ENCODE measurements around the gene ATXN1.
A peak's percentile ranks its signal among the peaks of the same experiment; 100 is the strongest.
"Not testable (repeated sequence)": the region's sequence is repeated elsewhere in the genome, so short reads cannot be mapped to it uniquely, and the experiment has no call there.

The ATXN1 gene

GRCh38 chr6:16399158-16399557 lies 362.1 kb downstream of the ATXN1 start:
- no peak for DNase-seq

- DNase-seq, result no peak
These were observed 362.7 kb downstream of the ATXN1 start for GRCh38 chr6:16398587-16398986.

GRCh38 chr6:16397623-16398022 lies 363.6 kb downstream of the ATXN1 start:
- DNase-seq, result no peak

GRCh38 chr6:16396497-16397319 lies 364.6 kb downstream of the ATXN1 start:
- DNase-seq, result no peak

- DNase-seq, result no peak
These were observed 366.6 kb downstream of the ATXN1 start for GRCh38 chr6:16394632-16395031.

GRCh38 chr6:16393326-16393725 lies 367.9 kb downstream of the ATXN1 start:
- DNase-seq, result no peak

- no peak for DNase-seq
These were observed 369.2 kb downstream of the ATXN1 start for GRCh38 chr6:16392010-16392409.

- DNase-seq, result no peak
These were observed 369.8 kb downstream of the ATXN1 start for GRCh38 chr6:16391451-16391912.

GRCh38 chr6:16390909-16391450 lies 370.3 kb downstream of the ATXN1 start:
- DNase-seq, result not testable (repeated sequence)

- DNase-seq, result no peak
These were observed 371.6 kb downstream of the ATXN1 start for GRCh38 chr6:16389642-16390041.

GRCh38 chr6:16388488-16388887 lies 372.8 kb downstream of the ATXN1 start:
- no peak for DNase-seq

GRCh38 chr6:16386057-16386456 lies 375.2 kb downstream of the ATXN1 start:
- DNase-seq, result no peak

GRCh38 chr6:16383607-16384206 lies 377.6 kb downstream of the ATXN1 start:
- no peak for DNase-seq

GRCh38 chr6:16381968-16382367 lies 379.3 kb downstream of the ATXN1 start:
- not testable (repeated sequence) for DNase-seq

GRCh38 chr6:16380220-16380809 lies 380.9 kb downstream of the ATXN1 start:
- DNase-seq, result peak; percentile 29

- DNase-seq, result not testable (repeated sequence)
These were observed 382.9 kb downstream of the ATXN1 start for GRCh38 chr6:16378360-16378759.

GRCh38 chr6:16377470-16377869 lies 383.8 kb downstream of the ATXN1 start:
- DNase-seq, result no peak

GRCh38 chr6:16375843-16376242 lies 385.4 kb downstream of the ATXN1 start:
- DNase-seq, result no peak

- no peak for DNase-seq
These were observed 386.1 kb downstream of the ATXN1 start for GRCh38 chr6:16375206-16375605.

GRCh38 chr6:16374461-16375200 lies 386.6 kb downstream of the ATXN1 start:
- no peak for DNase-seq

- no peak for DNase-seq
These were observed 387.2 kb downstream of the ATXN1 start for GRCh38 chr6:16374016-16374415.

GRCh38 chr6:16372029-16372776 lies 389.1 kb downstream of the ATXN1 start:
- no peak for DNase-seq

Data from NCI-H69 (cell line).